ENCODE results near the gene MCOLN2. TPM values are rescaled to one million over a fixed set of nuclear protein-coding genes. Genes with fewer than 3 reads are reported as not detected.
"Not testable (repeated sequence)": the region's sequence is repeated elsewhere in the genome, so short reads cannot be mapped to it uniquely, and the experiment has no call there.

The MCOLN2 gene
- polyA plus RNA-seq, 4 donors: 0.44 to 1.5 (median 0.92) TPM

DNA sequence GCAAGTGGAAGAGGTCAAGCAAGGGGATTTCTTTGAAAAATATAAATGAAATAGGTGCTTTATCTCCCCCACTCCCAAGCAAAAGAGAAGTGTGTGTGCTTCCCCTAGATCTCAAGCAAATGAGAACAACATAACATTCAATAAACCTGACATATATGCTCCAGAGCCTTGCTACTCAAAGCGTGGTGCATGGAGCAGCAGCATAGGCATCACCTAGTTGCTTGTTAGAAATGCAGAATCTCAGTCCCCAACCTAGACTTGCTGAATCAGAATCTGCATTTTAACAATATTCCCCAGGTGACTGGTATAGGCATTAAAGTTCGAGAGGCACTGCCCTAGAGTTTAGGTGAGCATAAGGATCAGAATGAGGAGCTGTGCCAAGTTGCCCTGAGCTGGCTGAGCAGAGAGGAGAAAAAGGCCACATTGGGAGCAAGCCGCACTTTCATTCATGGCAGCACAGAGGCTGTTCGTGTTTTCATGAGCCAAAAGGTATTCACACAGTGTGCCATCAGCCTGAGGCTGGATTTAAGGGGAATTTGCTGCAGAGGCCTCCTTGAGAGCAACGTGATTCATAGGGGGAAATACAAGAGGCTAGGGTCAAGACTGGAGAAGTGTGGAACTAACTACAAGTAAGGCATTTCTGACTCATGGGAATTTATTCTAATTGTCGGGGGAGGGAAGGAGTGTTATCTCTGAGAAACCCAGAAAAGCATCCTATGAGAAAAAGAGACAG, 89.7 kb downstream of the MCOLN2 start:
- no peak for DNase-seq (ENCODE audit: low read depth in 4 of 4, low spot score in 2 of 4)

DNA sequence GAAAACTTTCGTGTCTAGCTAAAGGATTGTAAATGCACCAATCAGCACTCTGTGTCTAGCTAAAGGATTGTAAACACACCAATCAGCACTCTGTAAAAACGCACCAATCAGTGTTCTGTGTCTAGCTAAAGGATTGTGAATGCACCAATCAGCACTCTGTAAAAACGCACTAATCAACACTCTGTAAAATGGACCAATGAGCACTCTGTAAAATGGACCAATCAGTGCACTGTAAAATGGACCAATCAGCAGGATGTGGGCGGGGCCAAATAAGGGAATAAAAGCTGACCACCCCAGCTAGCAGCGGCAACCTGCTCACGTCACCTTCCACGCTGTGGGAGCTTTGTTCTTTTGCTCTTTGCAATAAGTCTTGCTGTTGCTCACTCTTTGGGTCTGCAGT, 94.2 kb downstream of the MCOLN2 start:
- not testable (repeated sequence) for DNase-seq (ENCODE audit: low read depth in 4 of 4, low spot score in 2 of 4)

DNA sequence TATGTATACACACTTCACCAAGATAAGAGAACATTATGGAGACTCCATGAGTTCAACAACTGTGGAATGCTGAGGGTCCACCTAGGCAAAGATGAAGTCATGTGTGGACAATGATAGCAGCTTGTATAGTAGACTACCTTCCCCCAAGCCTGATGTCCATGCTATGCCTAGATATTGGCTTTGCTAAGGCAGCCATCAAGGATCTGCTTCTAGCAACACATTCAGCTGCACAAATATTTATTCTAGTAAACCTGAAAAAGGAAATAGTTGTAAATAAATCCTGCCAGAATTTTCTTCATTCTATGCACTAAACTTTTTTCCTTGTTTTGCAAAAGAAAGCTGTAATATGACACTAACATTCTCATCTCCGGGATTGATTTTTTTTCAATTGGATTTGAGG, 96.9 kb downstream of the MCOLN2 start:
- no peak for DNase-seq (ENCODE audit: low read depth in 4 of 4, low spot score in 2 of 4)

DNA sequence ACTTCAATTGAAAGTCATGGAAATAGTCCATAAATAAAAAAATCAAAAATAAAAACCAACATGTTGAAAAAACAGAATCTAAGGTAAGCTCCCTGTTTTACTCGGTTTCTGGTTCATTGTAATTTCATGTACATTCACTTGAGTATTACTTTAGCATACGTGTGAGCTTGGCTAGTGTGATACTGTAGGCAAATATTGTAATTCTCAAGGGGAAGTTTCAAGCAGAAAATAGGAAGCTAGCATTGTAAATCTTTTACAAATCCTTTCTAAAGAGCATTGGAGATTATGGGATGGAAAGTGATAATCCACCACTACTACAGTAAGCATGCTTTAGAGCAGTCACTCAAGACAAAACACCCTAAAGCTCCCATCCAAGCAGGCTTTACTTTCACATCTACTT, 100.6 kb downstream of the MCOLN2 start:
- no peak for DNase-seq (ENCODE audit: low read depth in 4 of 4, low spot score in 2 of 4)

DNA sequence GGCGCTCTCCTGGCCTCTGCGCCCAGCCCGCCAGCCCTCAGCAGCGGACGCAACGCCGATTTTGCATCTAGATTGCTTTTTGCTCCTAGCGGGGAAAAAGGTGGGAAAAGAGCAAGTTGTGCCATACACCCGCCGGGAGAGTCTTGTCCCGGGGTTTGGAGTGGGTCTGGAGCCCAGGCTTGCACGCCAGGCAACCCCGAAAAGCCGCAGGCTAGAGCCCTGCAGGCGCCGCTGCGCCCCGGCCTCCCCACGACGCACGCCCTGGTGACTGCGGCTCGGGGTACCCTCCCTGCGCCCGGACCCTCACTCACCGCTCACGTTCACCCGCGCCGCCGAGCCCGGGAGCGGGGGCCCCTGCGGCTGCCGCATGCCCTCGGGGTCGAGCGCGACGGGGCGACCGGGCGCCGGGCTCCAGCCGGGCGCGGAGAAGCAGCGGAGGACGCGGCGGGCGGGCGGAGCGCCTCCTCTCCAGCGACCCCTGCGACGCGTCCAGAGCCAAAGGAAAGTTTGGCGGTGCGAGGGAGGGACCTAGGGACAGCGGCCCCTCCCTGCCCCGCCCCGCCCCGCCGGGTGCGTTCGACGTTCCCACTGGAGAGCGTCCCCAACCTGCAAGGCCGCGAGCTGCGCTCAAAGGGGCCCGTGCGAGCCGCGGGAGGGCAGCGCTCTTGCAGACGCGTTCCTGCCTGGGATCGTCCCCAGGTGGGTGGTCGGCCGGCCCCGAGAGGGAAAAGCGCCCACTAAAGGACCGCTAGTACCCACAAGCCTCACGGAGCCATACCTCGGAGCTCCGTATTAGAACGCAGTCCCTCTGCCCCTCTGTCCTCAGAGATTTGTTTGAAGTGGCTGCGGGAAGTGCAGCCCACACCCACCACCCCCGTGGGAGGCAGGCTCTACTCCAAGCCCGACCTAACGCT, 104.0 kb downstream of the MCOLN2 start, which contains the start of gene LPAR3:
TSS of gene LPAR3 (minus strand) at position 502 of the 914 bp plus-strand sequence. CDS start 27,086 bp downstream, outside the sequence.
- no peak for DNase-seq (ENCODE audit: low read depth in 4 of 4, low spot score in 2 of 4)

DNA sequence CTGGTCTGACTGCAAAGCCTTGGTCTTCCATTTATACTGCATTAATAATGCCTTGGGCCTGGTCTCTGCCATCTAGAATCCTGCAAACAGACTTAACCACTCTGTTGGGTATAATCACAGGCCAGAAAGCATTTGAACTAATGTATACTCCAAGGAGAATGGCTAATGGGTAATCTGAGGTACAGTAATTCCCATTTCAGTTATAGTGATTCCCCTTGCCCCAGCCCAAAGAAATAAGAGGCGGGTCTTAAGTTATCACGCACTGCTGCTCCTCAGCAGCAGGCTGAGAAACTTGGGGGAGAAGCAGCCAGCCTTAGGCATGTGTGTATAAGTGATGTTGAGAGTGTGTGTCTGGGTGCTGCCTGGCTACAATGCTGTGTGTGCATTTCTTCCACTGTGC, 106.3 kb downstream of the MCOLN2 start:
- DNase-seq (ENCODE audit: low read depth in 4 of 4, low spot score in 2 of 4): no peak

DNA sequence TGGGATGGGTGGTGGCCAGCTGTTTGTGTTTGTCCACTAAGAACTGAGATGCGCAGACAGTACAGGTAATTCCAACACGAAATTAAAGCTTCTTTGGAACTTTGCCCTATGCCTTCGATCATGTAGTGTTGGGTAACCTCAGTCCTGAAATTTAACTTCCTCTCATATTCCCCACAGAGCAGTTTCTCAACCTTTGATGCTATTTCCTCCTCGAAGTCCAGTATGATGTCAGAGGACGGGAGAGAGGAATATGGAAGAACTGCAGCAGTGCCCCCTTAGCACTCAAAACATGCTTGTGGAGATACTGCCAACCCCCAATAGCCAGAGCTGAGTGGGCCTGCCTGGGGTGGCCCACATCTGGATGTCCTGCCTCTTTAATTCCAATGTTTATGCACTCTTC, 107.5 kb downstream of the MCOLN2 start:
- DNase-seq (ENCODE audit: low read depth in 4 of 4, low spot score in 2 of 4): no peak

DNA sequence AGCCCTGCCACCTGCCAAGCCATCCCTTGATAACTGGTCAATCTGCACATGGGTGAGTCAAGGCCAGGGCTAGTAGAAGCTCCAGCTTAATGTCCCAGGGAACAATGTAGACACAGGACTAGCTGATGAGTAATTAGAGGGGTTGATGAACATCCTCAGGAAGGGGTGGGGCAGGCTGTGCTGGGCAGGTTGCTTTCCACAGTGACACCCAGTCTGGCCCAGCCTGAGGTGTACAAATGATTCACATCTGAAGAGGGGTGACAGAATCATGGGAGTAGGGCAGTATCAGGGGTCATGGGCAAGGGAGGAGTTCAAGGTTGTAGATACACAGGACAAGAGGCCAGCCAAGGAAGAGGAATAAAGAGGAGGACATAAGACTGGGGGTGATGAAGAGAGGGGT, 108.2 kb downstream of the MCOLN2 start:
- no peak for DNase-seq (ENCODE audit: low read depth in 4 of 4, low spot score in 2 of 4)

DNA sequence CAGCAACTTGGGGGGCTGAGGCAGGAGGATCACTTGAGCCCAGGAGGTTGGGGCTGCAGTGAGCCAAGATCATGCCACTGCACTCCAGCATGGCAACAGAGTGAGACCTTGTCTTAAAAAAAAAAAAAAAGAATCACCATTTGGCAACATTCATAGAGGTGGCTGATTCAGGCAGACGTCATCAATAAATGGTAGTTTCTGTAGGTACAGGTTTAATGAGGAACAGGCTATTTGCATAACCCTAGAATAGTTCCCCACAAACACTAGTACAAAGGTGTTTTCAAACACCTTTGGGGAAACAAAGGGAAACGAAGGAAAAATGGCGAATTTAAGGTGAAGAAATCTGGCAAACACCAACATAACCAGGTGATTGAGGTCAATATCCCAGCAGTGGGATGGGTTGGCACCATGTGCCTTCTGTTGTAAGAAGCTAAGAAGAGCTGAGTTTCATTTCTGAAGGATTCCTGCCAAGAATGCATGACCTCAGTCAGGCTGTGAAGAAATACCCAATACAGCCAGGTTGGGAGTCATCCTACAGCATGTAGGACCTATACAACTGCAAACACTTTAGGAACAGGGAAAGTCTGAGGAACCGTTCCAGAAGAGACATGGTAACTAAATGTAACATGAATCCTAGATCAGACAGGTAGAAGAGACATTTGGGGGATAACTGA, 109.5 kb downstream of the MCOLN2 start:
- DNase-seq (ENCODE audit: low read depth in 4 of 4, low spot score in 2 of 4): no peak

DNA sequence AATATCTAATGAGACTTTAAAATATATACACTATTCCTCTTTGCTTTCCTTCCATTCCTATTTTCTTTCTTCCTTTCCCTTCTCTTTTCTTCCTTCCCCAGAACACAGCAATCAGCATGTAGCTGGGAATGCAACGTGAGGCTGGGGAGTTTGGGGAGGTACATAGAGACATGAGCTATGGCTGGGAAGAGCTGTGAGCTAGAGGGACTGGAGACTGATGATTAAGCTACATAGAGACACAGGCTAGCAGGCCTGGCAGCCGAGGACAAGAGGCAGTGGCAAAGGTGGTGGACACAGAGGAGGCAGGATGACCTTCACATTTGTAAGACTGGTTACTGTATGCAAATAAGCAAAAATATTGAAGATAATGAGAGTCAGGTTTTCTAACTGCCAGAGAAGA, 111.4 kb downstream of the MCOLN2 start:
- DNase-seq (ENCODE audit: low read depth in 4 of 4, low spot score in 2 of 4): no peak

DNA sequence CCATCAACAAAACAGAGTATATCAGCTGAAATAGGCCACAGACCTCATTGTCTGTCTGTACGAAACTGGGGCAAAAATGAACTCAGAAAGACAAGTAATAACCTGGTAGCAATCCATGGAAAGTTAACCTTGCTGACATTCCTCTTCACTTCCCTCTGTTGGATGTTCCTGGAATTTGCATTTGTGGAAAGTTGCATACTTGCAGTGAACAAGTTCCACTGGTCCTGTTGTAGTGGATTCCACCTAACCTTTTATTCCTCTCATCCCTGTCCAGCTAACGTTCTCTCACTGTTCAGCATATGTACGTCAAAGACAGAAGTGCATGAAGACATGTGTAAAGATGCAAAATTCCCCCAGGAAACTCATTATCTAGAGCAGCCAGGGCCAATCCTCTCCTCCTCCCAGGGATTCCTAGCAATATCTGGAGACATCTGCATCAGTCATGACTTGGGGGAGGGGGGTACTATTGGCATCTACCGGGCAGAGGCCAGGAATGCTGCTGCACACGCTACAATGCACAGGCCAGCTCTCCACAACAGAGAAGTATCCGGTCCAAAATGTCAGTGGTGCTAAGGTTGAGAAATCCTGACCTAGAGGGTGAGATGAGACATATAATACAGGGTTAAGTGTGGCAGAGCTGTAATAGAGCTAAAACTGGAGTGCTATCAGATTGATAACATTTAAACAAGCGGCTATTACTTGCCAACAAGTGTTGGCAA, 112.1 kb downstream of the MCOLN2 start:
- no peak for DNase-seq (ENCODE audit: low read depth in 4 of 4, low spot score in 2 of 4)

DNA sequence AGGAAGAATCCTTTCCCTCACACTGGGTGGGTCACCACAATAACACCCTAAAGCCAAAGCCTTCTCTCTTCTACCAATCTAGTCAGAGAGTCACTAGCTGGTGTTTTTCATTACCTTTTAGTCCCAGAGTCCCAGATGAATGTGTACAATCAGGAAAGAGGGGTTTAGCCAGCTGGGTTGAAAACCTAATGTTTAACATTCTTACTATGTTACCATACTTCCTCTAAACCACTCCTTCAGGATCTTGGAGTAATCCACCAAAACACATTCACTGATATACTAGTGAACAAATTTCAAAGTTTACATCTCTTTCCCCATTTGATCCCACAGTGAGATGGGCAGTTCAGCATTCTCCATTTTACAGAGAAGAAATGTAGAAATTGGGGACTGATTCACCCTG, 113.6 kb downstream of the MCOLN2 start:
- no peak for DNase-seq (ENCODE audit: low read depth in 4 of 4, low spot score in 2 of 4)

DNA sequence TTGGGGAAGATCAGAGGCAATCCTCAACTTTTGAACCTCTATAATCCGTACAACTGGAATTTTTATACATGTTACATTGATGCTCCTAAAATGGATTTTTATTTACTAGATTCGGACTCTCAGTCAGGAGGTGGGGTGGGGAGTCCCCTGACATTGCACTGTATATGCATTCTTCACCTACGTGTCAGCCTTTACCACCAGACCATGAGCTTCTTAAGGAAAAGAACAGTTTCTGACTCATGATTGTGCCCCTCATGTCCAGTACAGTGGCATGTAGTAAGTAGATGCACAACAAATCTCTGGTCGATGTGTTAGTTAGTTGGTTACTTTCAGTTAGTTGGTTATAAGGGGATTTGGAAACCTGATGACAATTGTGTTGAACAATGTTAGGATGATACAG, 119.3 kb downstream of the MCOLN2 start:
- no peak for DNase-seq (ENCODE audit: low read depth in 4 of 4, low spot score in 2 of 4)

DNA sequence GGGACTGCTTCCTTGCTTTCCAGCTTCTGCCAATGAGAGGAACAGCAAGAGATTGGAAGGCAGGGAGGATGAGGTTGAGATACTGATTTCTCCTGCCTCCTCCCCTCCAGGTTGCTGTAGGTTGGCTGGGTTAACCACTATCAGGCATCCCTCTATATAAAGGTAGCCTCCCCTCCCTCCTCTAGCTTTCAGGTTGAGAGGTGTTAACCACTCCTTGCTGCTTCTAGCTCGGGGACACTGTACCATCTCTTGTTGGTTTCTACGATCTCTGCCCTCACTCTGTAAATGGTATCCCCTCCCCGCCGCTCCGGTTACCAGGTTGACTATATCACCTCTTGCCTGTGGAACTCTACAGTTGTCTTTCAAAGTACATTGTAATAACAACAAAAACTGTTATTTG, 120.6 kb downstream of the MCOLN2 start:
- DNase-seq (ENCODE audit: low read depth in 4 of 4, low spot score in 2 of 4): no peak

Other genes starting within 250 kb of the MCOLN2 start
- 1 to 10 TPM in 3 of 4 donors, under 1 TPM in 1; 0.85 to 1.4 (median 1.1) TPM for gene LPAR3, start 103.9 kb downstream of the MCOLN2 start, polyA plus RNA-seq (ENCODE audit: insufficient read length in 4 of 4)
- gene MCOLN3, start 51.4 kb upstream of the MCOLN2 start, polyA plus RNA-seq (ENCODE audit: insufficient read length in 4 of 4): 10 to 100 TPM in 2 of 4 donors, 1 to 10 TPM in 2; 6.0 to 15.6 (median 9.6) TPM
- 10 to 100 TPM in 2 of 4 donors, 1 to 10 TPM in 2; 9.0 to 11.6 (median 9.9) TPM for gene SYDE2, start 203.9 kb upstream of the MCOLN2 start, polyA plus RNA-seq (ENCODE audit: insufficient read length in 4 of 4)